ENCODE measurements around the gene CERS6.

CERS6 gene

DNA sequence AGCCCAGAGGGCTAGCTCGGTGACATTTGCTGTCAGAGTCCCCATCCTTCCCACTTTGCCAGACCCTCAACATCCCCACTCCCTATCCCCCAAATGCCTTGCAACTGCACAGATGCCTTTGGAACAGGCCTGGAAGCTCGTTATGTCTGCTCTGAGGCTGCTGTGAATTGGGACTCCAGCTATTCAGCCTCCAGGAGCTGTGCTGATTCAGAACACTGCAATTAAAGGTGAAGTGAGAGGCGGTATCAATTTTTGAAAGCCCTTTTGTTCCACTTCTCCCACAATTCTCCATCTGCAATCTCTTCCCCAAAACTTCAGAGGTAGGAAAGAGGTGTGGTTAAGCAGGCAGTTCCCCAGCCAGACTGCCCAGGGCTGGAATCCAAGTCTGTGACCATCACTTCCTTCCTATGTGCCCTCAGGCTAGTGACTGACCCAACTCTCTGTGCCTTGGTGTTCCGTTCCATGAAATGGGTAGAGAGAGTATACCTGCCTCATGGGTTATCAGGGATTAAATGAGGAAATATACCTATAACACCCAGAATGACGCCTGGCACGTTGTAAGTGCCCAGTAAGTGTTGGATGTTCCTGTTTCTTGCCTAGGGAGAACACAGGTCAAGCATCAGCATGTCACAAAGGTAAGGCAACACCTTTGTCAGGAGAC, 363.9 kb downstream of the CERS6 start:
- TF ChIP-seq, protein P1, sequence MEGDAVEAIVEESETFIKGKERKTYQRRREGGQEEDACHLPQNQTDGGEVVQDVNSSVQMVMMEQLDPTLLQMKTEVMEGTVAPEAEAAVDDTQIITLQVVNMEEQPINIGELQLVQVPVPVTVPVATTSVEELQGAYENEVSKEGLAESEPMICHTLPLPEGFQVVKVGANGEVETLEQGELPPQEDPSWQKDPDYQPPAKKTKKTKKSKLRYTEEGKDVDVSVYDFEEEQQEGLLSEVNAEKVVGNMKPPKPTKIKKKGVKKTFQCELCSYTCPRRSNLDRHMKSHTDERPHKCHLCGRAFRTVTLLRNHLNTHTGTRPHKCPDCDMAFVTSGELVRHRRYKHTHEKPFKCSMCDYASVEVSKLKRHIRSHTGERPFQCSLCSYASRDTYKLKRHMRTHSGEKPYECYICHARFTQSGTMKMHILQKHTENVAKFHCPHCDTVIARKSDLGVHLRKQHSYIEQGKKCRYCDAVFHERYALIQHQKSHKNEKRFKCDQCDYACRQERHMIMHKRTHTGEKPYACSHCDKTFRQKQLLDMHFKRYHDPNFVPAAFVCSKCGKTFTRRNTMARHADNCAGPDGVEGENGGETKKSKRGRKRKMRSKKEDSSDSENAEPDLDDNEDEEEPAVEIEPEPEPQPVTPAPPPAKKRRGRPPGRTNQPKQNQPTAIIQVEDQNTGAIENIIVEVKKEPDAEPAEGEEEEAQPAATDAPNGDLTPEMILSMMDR (IDR thresholded peaks at IDR 0.05; ENCODE audit: low read depth, low read length) = no peak
- no peak for DNase-seq (ENCODE audit: low read depth in 2 of 2)
- no peak overlapping the region for H3K4me3 ChIP-seq (replicated peaks in 1 of 2; ENCODE audit: low read depth in 2 of 2, low read length in 2 of 2)

DNA sequence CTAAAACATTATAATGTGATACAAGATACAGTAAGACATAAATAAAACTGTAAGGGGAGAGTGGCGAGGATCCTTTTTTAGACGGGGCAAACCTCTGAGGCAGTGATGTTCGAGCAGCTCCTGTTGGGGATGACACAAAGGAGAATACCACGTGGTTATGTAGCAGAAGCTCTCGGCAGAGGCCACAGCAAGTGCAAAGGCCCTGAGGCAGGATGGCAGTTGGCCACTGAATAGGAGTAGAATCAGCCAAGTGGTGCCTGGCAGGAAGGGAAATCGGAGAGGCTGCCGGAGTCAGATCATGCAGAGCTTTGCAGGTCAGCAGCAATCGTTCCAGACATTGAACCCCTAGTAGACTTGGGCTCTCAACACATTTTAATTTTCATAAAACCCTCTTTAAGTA, 365.5 kb downstream of the CERS6 start:
- no peak for DNase-seq (ENCODE audit: low read depth in 2 of 2)
- TF ChIP-seq, protein P1 (IDR thresholded peaks at IDR 0.05; ENCODE audit: low read depth, low read length) = no peak
- no peak overlapping the region for H3K4me3 ChIP-seq (replicated peaks in 1 of 2; ENCODE audit: low read depth in 2 of 2, low read length in 2 of 2)

DNA sequence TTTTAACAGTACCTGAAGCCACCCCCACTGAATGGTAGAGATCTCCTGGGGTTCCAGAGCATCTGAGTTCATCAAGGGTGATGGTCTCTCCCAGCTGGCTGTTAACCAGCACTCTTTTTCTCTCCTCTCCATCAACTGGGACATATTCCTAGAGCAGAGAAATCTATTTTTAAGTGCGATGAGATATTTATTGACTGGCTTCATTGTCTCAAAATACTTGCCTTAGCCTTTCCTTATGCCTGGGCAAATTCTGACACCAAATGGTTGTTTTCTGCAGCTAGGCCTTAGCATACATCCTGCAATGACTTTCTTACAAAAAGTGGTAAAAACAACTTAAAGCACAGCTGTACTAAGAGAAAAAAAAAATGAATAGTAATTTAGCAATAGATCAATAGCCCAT, 365.9 kb downstream of the CERS6 start:
- TF ChIP-seq, protein P1 (IDR thresholded peaks at IDR 0.05; ENCODE audit: low read depth, low read length) = no peak
- H3K4me3 ChIP-seq (replicated peaks in 1 of 2; ENCODE audit: low read depth in 2 of 2, low read length in 2 of 2) = no peak overlapping the region
- DNase-seq (ENCODE audit: low read depth in 2 of 2) = no peak

Measured in cardiac fibroblast (primary cell).